ENCODE results near the gene INPP5A.
"Not testable (repeated sequence)": the region's sequence is repeated elsewhere in the genome, so short reads cannot be mapped to it uniquely, and the experiment has no call there.

- not testable (repeated sequence) for TF ChIP-seq EGR1 (IDR thresholded peaks at IDR 0.05; ENCODE audit: low read depth); EZH2 (IDR thresholded peaks at IDR 0.05)
- TF ChIP-seq, protein P1, sequence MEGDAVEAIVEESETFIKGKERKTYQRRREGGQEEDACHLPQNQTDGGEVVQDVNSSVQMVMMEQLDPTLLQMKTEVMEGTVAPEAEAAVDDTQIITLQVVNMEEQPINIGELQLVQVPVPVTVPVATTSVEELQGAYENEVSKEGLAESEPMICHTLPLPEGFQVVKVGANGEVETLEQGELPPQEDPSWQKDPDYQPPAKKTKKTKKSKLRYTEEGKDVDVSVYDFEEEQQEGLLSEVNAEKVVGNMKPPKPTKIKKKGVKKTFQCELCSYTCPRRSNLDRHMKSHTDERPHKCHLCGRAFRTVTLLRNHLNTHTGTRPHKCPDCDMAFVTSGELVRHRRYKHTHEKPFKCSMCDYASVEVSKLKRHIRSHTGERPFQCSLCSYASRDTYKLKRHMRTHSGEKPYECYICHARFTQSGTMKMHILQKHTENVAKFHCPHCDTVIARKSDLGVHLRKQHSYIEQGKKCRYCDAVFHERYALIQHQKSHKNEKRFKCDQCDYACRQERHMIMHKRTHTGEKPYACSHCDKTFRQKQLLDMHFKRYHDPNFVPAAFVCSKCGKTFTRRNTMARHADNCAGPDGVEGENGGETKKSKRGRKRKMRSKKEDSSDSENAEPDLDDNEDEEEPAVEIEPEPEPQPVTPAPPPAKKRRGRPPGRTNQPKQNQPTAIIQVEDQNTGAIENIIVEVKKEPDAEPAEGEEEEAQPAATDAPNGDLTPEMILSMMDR (IDR thresholded peaks at IDR 0.05 in 2 of 3, conservative IDR thresholded peaks at IDR 0.05 in 1 of 3; ENCODE audit: borderline replicate concordance in 1 of 3, insufficient read depth in 1 of 3, low read depth in 2 of 3, low read length in 2 of 3): not testable (repeated sequence)
These were observed 46.1 kb upstream of the INPP5A start for GRCh38 chr10:132491534-132491933.
